HG02759 (cell line): ENCODE results near the gene TMEM92.

Experiments used
- ATAC-seq: cut with Tn5 transposase; IDR thresholded peaks from one replicate; pipeline ENCODE4 v1.9.1; 2021; ENCODE audit warnings: mild to moderate bottlenecking, moderate library complexity; ENCODE audit not compliant: unreplicated experiment

The TMEM92 gene

GRCh38 chr17:50274142-50274896 lies at the start of gene TMEM92:
Gene TMEM92, plus strand, starts transcription at chr17:50274466. Its CDS starts 36 bp downstream, at chr17:50274502.
- no peak for ATAC-seq

GRCh38 chr17:50225701-50226240 lies 48.5 kb upstream of the TMEM92 start:
- no peak for ATAC-seq

GRCh38 chr17:50234581-50234980 lies 39.7 kb upstream of the TMEM92 start:
- ATAC-seq = no peak

GRCh38 chr17:50237901-50238300 lies 36.4 kb upstream of the TMEM92 start:
- no peak for ATAC-seq

GRCh38 chr17:50238601-50239280 lies 35.5 kb upstream of the TMEM92 start:
- ATAC-seq = no peak

GRCh38 chr17:50239937-50240336 lies 34.3 kb upstream of the TMEM92 start:
- ATAC-seq = no peak

- no peak for ATAC-seq
Observed at GRCh38 chr17:50240851-50241250, 33.4 kb upstream of the TMEM92 start.

GRCh38 chr17:50241431-50241830 lies 32.8 kb upstream of the TMEM92 start:
- ATAC-seq = no peak

GRCh38 chr17:50244771-50245170 lies 29.5 kb upstream of the TMEM92 start:
- ATAC-seq = no peak

- no peak for ATAC-seq
Observed at GRCh38 chr17:50248255-50248654, 26.0 kb upstream of the TMEM92 start.

GRCh38 chr17:50252781-50253180 lies 21.5 kb upstream of the TMEM92 start:
- ATAC-seq = no peak

GRCh38 chr17:50255766-50256635 lies 18.3 kb upstream of the TMEM92 start:
- ATAC-seq = no peak

GRCh38 chr17:50256826-50257618 lies 17.2 kb upstream of the TMEM92 start:
- no peak for ATAC-seq

- no peak for ATAC-seq
Observed at GRCh38 chr17:50257676-50258224, 16.5 kb upstream of the TMEM92 start.

GRCh38 chr17:50258647-50259476 lies 15.4 kb upstream of the TMEM92 start:
- no peak for ATAC-seq

- no peak for ATAC-seq
Observed at GRCh38 chr17:50259477-50260324, 14.6 kb upstream of the TMEM92 start.

GRCh38 chr17:50260501-50260911 lies 13.8 kb upstream of the TMEM92 start:
- no peak for ATAC-seq
